ENCODE measurements around the gene RANBP1.

- TF ChIP-seq EZH2 (IDR thresholded peaks at IDR 0.05; ENCODE audit: borderline replicate concordance, low read depth, low read length, poor library complexity, severe bottlenecking) = no peak
- no peak for TF ChIP-seq CTCF (conservative IDR thresholded peaks at IDR 0.05; ENCODE audit: low read depth, low read length)
Observed at GRCh38 chr22:20137671-20138416, 21.9 kb downstream of the RANBP1 start.

Data from A673 (cell line).